ENCODE measurements around the gene SORT1.
"Not testable (repeated sequence)": the region's sequence is repeated elsewhere in the genome, so short reads cannot be mapped to it uniquely, and the experiment has no call there.

Gene SORT1

GRCh38 chr1:109298666-109299557 is 98.8 kb downstream of the SORT1 start:
- H3K27ac Mint-ChIP-seq = no peak overlapping the region
- H3K9me3 Mint-ChIP-seq = no peaks in the 10 kb centered on the region
- H3K36me3 Mint-ChIP-seq = no peaks in the 10 kb centered on the region
- ATAC-seq (ENCODE audit: low read depth) (no peak), DNase-seq (ENCODE audit: low spot score in 2 of 2) (no peak)
- H3K4me1 Mint-ChIP-seq = peaks cover 20% of the 10 kb centered on the region
- H3K4me3 Mint-ChIP-seq = no peak overlapping the region
- H3K27me3 Mint-ChIP-seq = peaks cover 10% of the 10 kb centered on the region

DNA sequence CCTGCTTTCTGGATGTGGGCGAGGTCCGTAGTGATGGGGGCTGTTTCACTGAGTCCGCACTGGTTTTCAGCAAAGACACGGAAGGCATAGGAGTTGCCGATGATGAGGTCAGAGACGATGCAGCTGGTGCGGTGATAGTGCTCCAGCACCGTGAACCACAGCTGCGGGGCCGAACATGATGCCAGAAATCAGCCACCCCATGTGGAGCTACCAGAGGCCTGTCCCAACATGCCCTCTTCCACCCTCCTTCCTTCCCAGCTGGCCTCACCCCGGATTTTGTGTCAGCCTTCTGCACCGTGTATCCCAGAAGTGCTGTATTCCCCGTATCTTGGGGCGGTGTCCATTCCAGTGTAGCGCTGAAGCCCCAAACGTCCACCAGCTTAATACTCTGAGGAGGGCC is 100.9 kb downstream of the SORT1 start:
- DNase-seq (ENCODE audit: low spot score in 2 of 2) (no peak), ATAC-seq (ENCODE audit: low read depth) (no peak)
- Mint-ChIP-seq H3K27ac (no peak overlapping the region), H3K4me1 (peaks cover 20% of the 10 kb centered on the region), H3K27me3 (peaks cover 10% of the 10 kb centered on the region), H3K4me3 (no peak overlapping the region), H3K9me3 (no peaks in the 10 kb centered on the region), H3K36me3 (no peaks in the 10 kb centered on the region)

DNA sequence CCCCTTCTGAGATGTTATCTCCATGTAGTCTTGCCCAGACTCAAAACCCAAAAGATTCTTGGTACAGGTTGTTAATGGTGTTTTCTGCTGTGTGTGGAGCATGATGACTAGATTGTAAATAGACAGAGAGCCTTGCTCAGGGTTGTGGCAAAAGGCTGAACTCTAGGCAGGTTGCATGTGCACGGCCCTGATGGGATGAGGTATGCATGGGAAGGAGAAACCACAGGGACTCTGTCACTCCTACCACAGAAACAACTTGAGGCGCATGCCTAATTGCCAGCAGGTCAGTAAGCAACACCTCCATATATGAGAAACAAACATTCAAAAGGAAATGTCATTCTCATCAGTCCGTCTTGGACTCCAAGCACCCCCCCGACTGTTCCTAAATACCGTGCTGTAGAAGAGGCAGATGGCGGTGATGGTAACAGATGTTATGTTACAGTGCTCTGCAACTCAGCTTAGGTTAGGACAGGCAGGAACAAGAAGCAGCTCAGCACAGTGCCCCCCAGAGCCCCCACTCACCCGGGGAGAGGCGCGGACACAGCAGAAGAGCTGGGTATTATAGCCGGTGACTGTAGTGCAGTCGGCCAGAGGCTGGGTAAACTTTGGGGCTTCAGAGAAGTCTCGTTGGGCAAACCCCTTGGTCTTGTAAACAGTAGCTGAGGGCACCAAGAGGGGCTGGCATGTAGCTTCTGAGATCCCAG is 101.9 kb downstream of the SORT1 start:
- Mint-ChIP-seq H3K36me3 (no peaks in the 10 kb centered on the region), H3K27me3 (peaks cover 10% of the 10 kb centered on the region), H3K27ac (no peak overlapping the region), H3K4me3 (no peak overlapping the region), H3K9me3 (no peaks in the 10 kb centered on the region), H3K4me1 (peaks cover 20% of the 10 kb centered on the region)
- DNase-seq (ENCODE audit: low spot score in 2 of 2) = no peak
- no peak for ATAC-seq (ENCODE audit: low read depth)

DNA sequence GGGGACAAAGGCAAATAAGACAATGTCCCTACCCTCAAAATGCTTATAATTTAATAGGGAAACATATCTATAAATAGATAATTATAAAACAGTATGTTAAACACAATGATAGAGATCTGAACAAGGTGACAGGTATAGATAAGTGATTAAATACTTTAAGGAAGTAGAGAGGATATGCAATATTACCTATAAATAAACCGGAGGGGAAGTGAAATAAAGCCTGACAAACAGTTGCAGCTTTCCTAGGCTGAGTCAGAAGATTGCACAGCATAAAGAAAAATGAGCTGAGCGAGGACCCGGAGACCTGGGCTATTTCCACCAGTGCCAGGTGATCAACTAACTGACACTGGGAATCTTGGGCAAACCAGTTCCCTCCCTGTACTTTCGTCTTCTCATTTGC is 103.2 kb downstream of the SORT1 start:
- peaks cover 20% of the 10 kb centered on the region for H3K4me1 Mint-ChIP-seq
- no peak overlapping the region for H3K27ac Mint-ChIP-seq

GRCh38 chr1:109293026-109293425 is 104.7 kb downstream of the SORT1 start:
- no peak overlapping the region for H3K4me3 Mint-ChIP-seq
- H3K27ac Mint-ChIP-seq = no peak overlapping the region
- peaks cover 2% of the 10 kb centered on the region for H3K27me3 Mint-ChIP-seq
- H3K36me3 Mint-ChIP-seq = no peaks in the 10 kb centered on the region
- H3K9me3 Mint-ChIP-seq = no peaks in the 10 kb centered on the region
- ATAC-seq (ENCODE audit: low read depth) (no peak), DNase-seq (ENCODE audit: low spot score in 2 of 2) (no peak)
- peaks cover 13% of the 10 kb centered on the region for H3K4me1 Mint-ChIP-seq

More for the DNA sequence above, 103.2 kb downstream of the SORT1 start:
- H3K4me3 Mint-ChIP-seq = peak overlapping the region; percentile 15
- no peaks in the 10 kb centered on the region for H3K9me3 Mint-ChIP-seq
- DNase-seq (ENCODE audit: low spot score in 2 of 2) (no peak), ATAC-seq (ENCODE audit: low read depth) (peak; percentile 83)
- no peaks in the 10 kb centered on the region for H3K36me3 Mint-ChIP-seq
- H3K27me3 Mint-ChIP-seq = peaks cover 6% of the 10 kb centered on the region

DNA sequence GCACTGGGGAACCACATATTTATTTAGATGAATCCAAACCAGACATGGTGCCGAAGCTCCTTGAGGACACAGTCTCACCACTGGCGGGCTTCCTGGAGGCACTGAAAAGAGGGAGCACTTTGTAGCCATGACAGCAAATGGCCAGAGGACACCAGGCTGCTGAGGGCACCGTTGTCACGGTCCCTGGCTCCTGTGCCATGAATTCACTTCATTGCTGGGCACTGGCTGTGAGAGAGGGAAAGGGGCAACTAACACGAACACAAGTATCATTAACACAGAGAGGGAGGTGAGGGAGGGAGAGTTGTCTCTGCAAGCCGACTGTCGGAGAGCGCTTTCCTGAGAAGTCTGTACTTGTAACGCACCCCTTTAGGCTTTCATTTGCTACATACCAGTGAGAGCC is 105.4 kb downstream of the SORT1 start:
- Mint-ChIP-seq H3K36me3 (no peaks in the 10 kb centered on the region), H3K27ac (no peak overlapping the region), H3K4me3 (no peak overlapping the region), H3K27me3 (peaks cover 2% of the 10 kb centered on the region), H3K9me3 (no peaks in the 10 kb centered on the region), H3K4me1 (peaks cover 13% of the 10 kb centered on the region)
- DNase-seq (ENCODE audit: low spot score in 2 of 2) (no peak), ATAC-seq (ENCODE audit: low read depth) (no peak)

DNA sequence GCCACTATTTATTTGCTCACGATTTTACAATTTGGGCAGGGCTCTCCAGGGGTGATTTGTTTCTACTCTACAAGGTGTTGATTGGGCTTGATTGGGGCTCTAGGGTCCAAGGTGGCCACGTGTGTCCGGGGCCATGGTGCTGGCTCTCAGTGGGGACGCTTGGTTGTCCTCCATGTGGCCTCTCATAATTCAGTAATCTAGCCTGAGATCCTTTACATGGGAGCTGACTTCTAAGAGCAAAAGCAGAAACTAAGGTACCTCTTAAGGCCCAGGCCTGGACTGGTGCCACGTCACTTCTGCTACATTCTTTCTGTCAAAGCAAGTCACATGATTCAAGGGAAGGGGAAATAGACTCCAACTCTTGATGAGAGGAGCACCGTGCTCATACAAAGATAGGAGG is 106.7 kb downstream of the SORT1 start:
- Mint-ChIP-seq H3K4me3 (no peak overlapping the region), H3K27me3 (peaks cover 3% of the 10 kb centered on the region), H3K9me3 (no peaks in the 10 kb centered on the region), H3K4me1 (peaks cover 13% of the 10 kb centered on the region), H3K27ac (no peak overlapping the region), H3K36me3 (no peaks in the 10 kb centered on the region)
- DNase-seq (ENCODE audit: low spot score in 2 of 2) (no peak), ATAC-seq (ENCODE audit: low read depth) (peak; percentile 55)

DNA sequence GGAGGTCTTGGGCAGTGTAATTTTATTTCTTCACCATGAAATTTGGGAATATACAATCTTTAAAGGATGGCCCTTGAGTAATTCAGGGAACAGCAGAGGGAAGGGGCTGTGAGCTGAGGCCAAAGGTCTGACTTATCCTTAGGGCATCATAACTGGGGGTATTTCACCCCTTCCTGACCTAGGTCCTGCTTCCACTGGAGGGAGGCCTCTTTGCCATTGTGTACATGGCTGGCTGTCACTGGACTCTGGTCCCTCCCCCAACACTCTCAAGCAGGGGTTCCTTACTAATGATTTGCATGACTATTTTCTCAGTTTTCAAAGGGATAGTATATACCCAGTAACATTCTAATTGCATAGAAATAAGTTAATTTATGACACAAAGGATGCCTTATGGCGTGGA is 107.6 kb downstream of the SORT1 start:
- Mint-ChIP-seq H3K4me3 (no peak overlapping the region), H3K27me3 (peaks cover 4% of the 10 kb centered on the region), H3K4me1 (peaks cover 9% of the 10 kb centered on the region), H3K9me3 (no peaks in the 10 kb centered on the region), H3K27ac (no peak overlapping the region), H3K36me3 (no peaks in the 10 kb centered on the region)
- ATAC-seq (ENCODE audit: low read depth) (no peak), DNase-seq (ENCODE audit: low spot score in 2 of 2) (no peak)

DNA sequence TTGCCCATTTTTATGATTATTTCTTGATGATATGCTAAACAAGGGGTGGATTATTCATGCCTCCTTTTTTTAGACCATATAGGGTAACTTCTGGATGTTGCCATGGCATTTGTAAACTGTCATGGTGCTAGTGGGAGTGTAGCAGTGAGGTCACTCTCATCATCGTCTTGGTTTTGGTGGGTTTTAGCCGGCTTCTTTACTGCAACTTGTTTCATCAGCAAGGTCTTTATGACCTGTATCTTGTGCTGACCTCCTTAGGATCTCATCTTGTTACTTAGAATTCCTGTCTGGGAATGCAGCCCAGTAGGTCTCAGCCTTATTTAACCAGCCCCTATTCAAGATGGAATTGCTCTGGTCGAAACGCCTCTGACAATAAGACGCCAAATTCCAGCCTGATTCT is 111.0 kb downstream of the SORT1 start:
- H3K27me3 Mint-ChIP-seq; H3K4me1 Mint-ChIP-seq; H3K27ac Mint-ChIP-seq; DNase-seq (ENCODE audit: low spot score in 2 of 2); H3K9me3 Mint-ChIP-seq; ATAC-seq (ENCODE audit: low read depth); H3K36me3 Mint-ChIP-seq; H3K4me3 Mint-ChIP-seq: not testable (repeated sequence)

DNA sequence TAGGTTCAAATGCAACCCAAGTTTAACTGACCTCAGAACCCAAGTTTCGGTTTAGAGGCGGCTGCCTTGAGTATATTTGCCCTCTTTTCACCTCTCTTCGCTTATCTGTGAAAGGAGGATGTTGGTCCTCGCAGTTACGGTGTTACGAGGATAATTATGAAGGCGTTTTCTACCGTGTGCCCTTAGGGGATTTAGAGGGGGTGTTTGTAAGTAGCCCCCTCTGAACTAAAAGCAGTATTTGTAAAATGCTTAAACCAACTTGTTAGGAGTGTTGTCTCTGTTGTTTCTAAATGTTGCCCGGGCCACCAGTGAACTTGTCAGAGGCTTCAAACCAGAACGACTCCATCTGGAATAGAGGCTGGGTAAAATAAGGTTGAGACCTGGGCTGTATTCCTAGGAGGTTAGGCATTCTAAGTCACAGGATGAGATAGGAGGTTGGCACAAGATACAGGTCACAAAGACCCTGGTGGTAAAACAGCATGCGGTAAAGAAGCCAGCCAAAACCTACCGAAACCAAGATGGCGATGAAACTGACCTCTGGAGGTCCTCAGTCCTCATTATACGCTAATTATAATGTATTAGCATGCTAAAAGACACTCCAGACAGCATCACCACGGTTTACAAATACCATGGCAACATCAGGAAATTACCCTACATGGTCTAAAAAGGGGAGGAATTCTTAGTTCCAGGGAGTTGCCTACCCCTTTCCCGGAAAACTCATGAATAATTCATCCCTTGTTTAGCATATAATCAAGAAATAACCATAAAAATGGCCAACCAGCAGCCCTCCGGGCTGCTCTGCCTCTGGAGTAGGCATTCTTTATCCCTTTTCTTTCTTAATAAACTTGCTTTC is 113.7 kb downstream of the SORT1 start:
- Mint-ChIP-seq H3K9me3 (no peaks in the 10 kb centered on the region), H3K27me3 (peaks cover 5% of the 10 kb centered on the region), H3K36me3 (no peaks in the 10 kb centered on the region), H3K4me3 (peak overlapping the region; percentile 97), H3K27ac (no peak overlapping the region), H3K4me1 (peaks cover 7% of the 10 kb centered on the region)
- ATAC-seq (ENCODE audit: low read depth) = no peak
- DNase-seq (ENCODE audit: low spot score in 2 of 2) = no peak

GRCh38 chr1:109282952-109283747 is 114.6 kb downstream of the SORT1 start, which contains the start of gene PSRC1:
Gene PSRC1, minus strand, starts transcription at chr1:109283145.
- H3K36me3 Mint-ChIP-seq = no peaks in the 10 kb centered on the region
- H3K4me1 Mint-ChIP-seq = peaks cover 7% of the 10 kb centered on the region
- H3K4me3 Mint-ChIP-seq = peak within 1 kb of the TSS; percentile 97
- peak; percentile 96 for ATAC-seq (ENCODE audit: low read depth)
- no peaks in the 10 kb centered on the region for H3K9me3 Mint-ChIP-seq
- peak; percentile 83 to 92 for DNase-seq (ENCODE audit: low spot score in 2 of 2)
- peak within 1 kb of the TSS; percentile 68 for H3K27ac Mint-ChIP-seq
- H3K27me3 Mint-ChIP-seq = peaks cover 3% of the 10 kb centered on the region

DNA sequence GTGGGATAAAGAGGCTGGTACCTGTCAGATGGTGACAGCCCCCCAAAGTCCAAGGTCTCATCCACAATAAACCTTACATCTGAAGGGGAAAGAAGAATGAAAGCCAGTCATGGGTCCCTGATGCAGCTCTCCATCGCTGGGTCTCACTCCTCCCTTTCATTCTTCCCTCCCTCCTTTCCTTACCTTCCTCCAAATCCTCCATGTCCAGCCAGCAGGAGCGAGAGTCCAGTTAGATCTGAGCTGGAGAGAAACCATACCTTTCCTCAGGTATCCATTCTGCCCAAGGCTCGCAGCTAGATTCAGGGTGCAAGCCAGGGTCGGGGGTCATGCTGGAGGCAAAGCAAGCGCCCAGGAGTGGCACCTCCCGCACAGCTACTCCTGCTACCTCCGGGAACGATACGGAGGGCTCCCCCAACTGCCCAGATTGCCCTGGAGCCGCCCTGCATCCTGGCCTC is 115.2 kb downstream of the SORT1 start:
- ATAC-seq (ENCODE audit: low read depth) = no peak
- no peaks in the 10 kb centered on the region for H3K36me3 Mint-ChIP-seq
- H3K27me3 Mint-ChIP-seq = peaks cover 3% of the 10 kb centered on the region
- H3K27ac Mint-ChIP-seq = peak overlapping the region; percentile 68
- no peak for DNase-seq (ENCODE audit: low spot score in 2 of 2)
- H3K9me3 Mint-ChIP-seq = no peaks in the 10 kb centered on the region
- peak overlapping the region; percentile 97 for H3K4me3 Mint-ChIP-seq
- H3K4me1 Mint-ChIP-seq = peaks cover 7% of the 10 kb centered on the region
